Skeletal muscle tissue (tissue), 4 donors: ENCODE data around the gene CHKB. TPM values are rescaled to one million over a fixed set of nuclear protein-coding genes. Genes with fewer than 3 reads are reported as not detected.
A peak's percentile ranks its signal among the peaks of the same experiment; 100 is the strongest.
"Not testable (repeated sequence)": the region's sequence is repeated elsewhere in the genome, so short reads cannot be mapped to it uniquely, and the experiment has no call there.

Experiments
- H3K27ac ChIP-seq: one replicate; pipeline ENCODE4 v1.7.0; 2013; ENCODE audit warnings: mild to moderate bottlenecking, low read depth, low read length, inconsistent platforms
- H3K27me3 ChIP-seq, 3 donors: one replicate each; pipeline ENCODE4 v1.7.0; 2013; ENCODE audit warnings: low read length in 3 of 3; ENCODE audit not compliant: control insufficient read depth in 3 of 3, insufficient read depth in 3 of 3
- H3K36me3 ChIP-seq, 3 donors: one replicate each; pipeline ENCODE4 v1.7.0; 2013; ENCODE audit warnings: low read length in 3 of 3; ENCODE audit not compliant: control insufficient read depth in 3 of 3, insufficient read depth in 3 of 3
- H3K4me1 ChIP-seq, 3 donors: one replicate each; pipeline ENCODE4 v1.7.0; 2013; ENCODE audit warnings: low read length in 3 of 3, mild to moderate bottlenecking in 3 of 3; ENCODE audit not compliant: control insufficient read depth in 3 of 3, insufficient read depth in 3 of 3
- H3K4me3 ChIP-seq, 3 donors: one replicate each; pipeline ENCODE4 v1.7.0; 2013; ENCODE audit warnings: low read length in 3 of 3
- H3K9ac ChIP-seq, 3 donors: one replicate each; pipeline ENCODE4 v1.7.0; 2013; ENCODE audit warnings: low read length in 3 of 3, mild to moderate bottlenecking in 3 of 3, moderate library complexity in 2 of 3, low read depth in 1 of 3
- H3K9me3 ChIP-seq, 3 donors: one replicate each; pipeline ENCODE4 v1.7.0; 2013; ENCODE audit warnings: low read length in 3 of 3; ENCODE audit not compliant: control insufficient read depth in 3 of 3
- total RNA-seq: library from RNA; depleted of rRNA; stranded (reverse); fragments of >200 nt; gene quantifications from one replicate; pipeline ENCODE4 v1.2.3, GENCODE V29; 2014
- donor health status: Osteomylitis.

CHKB gene
- total RNA-seq, 1 donor from 2014 or later: 17.7 TPM

GRCh38 chr22:50624347-50625130, 41.9 kb upstream of the CHKB start:
- H3K4me1 ChIP-seq: peaks cover 35 to 54% (median 52%) of the 10 kb centered on the region in 3 donors

GRCh38 chr22:50622723-50623327, 40.2 kb upstream of the CHKB start:
- Histone ChIP-seq H3K9me3 (no peaks in the 10 kb centered on the region), H3K27me3 (peaks cover 0 to 13% (median 8%) of the 10 kb centered on the region in 3 donors), H3K27ac (no peak overlapping the region), H3K4me1 (peaks cover 27 to 46% (median 43%) of the 10 kb centered on the region in 3 donors), H3K4me3 (peak overlapping the region in 1 of 3 donors; percentile 14), H3K36me3 (peaks cover 0 to 5% (median 3%) of the 10 kb centered on the region in 3 donors), H3K9ac (peak overlapping the region in 1 of 3 donors; percentile 33)

More at GRCh38 chr22:50624347-50625130, 41.9 kb upstream of the CHKB start:
- peaks cover 0 to 13% (median 8%) of the 10 kb centered on the region in 3 donors for H3K27me3 ChIP-seq
- H3K36me3 ChIP-seq: peaks cover 0 to 5% (median 3%) of the 10 kb centered on the region in 3 donors
- no peak overlapping the region for H3K9ac ChIP-seq
- no peaks in the 10 kb centered on the region for H3K9me3 ChIP-seq
- no peak overlapping the region for H3K27ac ChIP-seq
- H3K4me3 ChIP-seq: no peak overlapping the region

GRCh38 chr22:50621948-50622722, 39.5 kb upstream of the CHKB start:
- Histone ChIP-seq H3K4me1 (peaks cover 27 to 40% (median 37%) of the 10 kb centered on the region in 3 donors), H3K36me3 (peaks cover 0 to 5% (median 3%) of the 10 kb centered on the region in 3 donors), H3K9ac (peak overlapping the region in 2 of 3 donors; percentile 33 to 46), H3K27ac (no peak overlapping the region), H3K9me3 (no peaks in the 10 kb centered on the region), H3K27me3 (peaks cover 0 to 13% (median 8%) of the 10 kb centered on the region in 3 donors), H3K4me3 (peak overlapping the region in 1 of 3 donors; percentile 14)

GRCh38 chr22:50621356-50621880, 38.8 kb upstream of the CHKB start:
- Histone ChIP-seq H3K4me1 (peaks cover 27 to 35% (median 32%) of the 10 kb centered on the region in 3 donors), H3K9ac (peak overlapping the region in 2 of 3 donors; percentile 33 to 46), H3K27ac (no peak overlapping the region), H3K36me3 (peaks cover 0 to 5% (median 3%) of the 10 kb centered on the region in 3 donors), H3K27me3 (peaks cover 0 to 13% (median 8%) of the 10 kb centered on the region in 3 donors), H3K4me3 (peak overlapping the region in 2 of 3 donors; percentile 15 to 20), H3K9me3 (no peaks in the 10 kb centered on the region)

GRCh38 chr22:50620593-50621355, 38.1 kb upstream of the CHKB start:
- peaks cover 27 to 33% (median 32%) of the 10 kb centered on the region in 3 donors for H3K4me1 ChIP-seq
- no peak overlapping the region for H3K9ac ChIP-seq
- H3K36me3 ChIP-seq: peaks cover 0 to 4% (median 3%) of the 10 kb centered on the region in 3 donors
- H3K27me3 ChIP-seq: peaks cover 0 to 13% (median 8%) of the 10 kb centered on the region in 3 donors
- no peaks in the 10 kb centered on the region for H3K9me3 ChIP-seq
- H3K4me3 ChIP-seq: peak overlapping the region; percentile 15 to 20 (median 19)
- no peak overlapping the region for H3K27ac ChIP-seq

GRCh38 chr22:50614296-50614695, 31.6 kb upstream of the CHKB start:
- H3K9ac ChIP-seq, H3K27ac ChIP-seq, H3K27me3 ChIP-seq, H3K36me3 ChIP-seq, H3K4me3 ChIP-seq, H3K9me3 ChIP-seq, H3K4me1 ChIP-seq: not testable (repeated sequence)

GRCh38 chr22:50613291-50613981, 30.8 kb upstream of the CHKB start:
- peak overlapping the region in 1 of 3 donors; percentile 54 for H3K9ac ChIP-seq
- H3K36me3 ChIP-seq: no peaks in the 10 kb centered on the region
- no peaks in the 10 kb centered on the region for H3K9me3 ChIP-seq
- peaks cover 0 to 7% (median 3%) of the 10 kb centered on the region in 3 donors for H3K4me1 ChIP-seq
- peak overlapping the region; percentile 41 for H3K27ac ChIP-seq
- no peak overlapping the region for H3K4me3 ChIP-seq
- peaks cover 3 to 10% (median 8%) of the 10 kb centered on the region in 3 donors for H3K27me3 ChIP-seq

- no peak overlapping the region for H3K27ac ChIP-seq
- H3K9me3 ChIP-seq: no peaks in the 10 kb centered on the region
- no peak overlapping the region for H3K4me3 ChIP-seq
- H3K4me1 ChIP-seq: peaks cover 0 to 7% (median 3%) of the 10 kb centered on the region in 3 donors
- peaks cover 7 to 13% (median 12%) of the 10 kb centered on the region in 3 donors for H3K27me3 ChIP-seq
- no peak overlapping the region for H3K9ac ChIP-seq
- no peaks in the 10 kb centered on the region for H3K36me3 ChIP-seq
Observed at GRCh38 chr22:50612528-50613221, 30.0 kb upstream of the CHKB start.
